ENCODE data around the gene ZSWIM2. TPM values are rescaled to one million over a fixed set of nuclear protein-coding genes. Genes with fewer than 3 reads are reported as not detected.

Gene ZSWIM2
- total and polyA plus RNA-seq, 2 experiments from 2014 or later = not detected

- no peak overlapping the region for H3K27ac Mint-ChIP-seq
- H3K4me3 Mint-ChIP-seq = no peak overlapping the region
- Histone ChIP-seq H3K36me3 (ENCODE audit: insufficient read depth) (no peaks in the 10 kb centered on the region), H3F3A (replicated peaks; ENCODE audit: low read depth) (no peaks in the 10 kb centered on the region), H3K4me2 (no peak overlapping the region), H3K27me3 (ENCODE audit: insufficient read depth) (no peaks in the 10 kb centered on the region), H3K79me2 (replicated peaks; ENCODE audit: insufficient read depth) (no peaks in the 10 kb centered on the region), H3K4me3 (no peak overlapping the region), H3K4me1 (ENCODE audit: insufficient read depth) (no peaks in the 10 kb centered on the region), H4K20me1 (replicated peaks; ENCODE audit: insufficient read depth) (no peaks in the 10 kb centered on the region), H3K27ac (ENCODE audit: low read depth) (no peak overlapping the region), H3K9me2 (ENCODE audit: insufficient read depth) (no peaks in the 10 kb centered on the region), H2AFZ (peak overlapping the region; percentile 81)
- TF ChIP-seq REST (IDR thresholded peaks at IDR 0.05; ENCODE audit: unreplicated experiment) (no peak), POLR2AphosphoS5 (IDR thresholded peaks at IDR 0.05; ENCODE audit: low read depth) (no peak), ZNF331 (CRISPR knock-in tag; IDR thresholded peaks at IDR 0.05; ENCODE audit: low read depth) (no peak), JUNB (IDR thresholded peaks at IDR 0.05; ENCODE audit: unreplicated experiment) (no peak), ZNF114 (CRISPR knock-in tag; IDR thresholded peaks at IDR 0.05) (no peak), ZNF462 (CRISPR knock-in tag; IDR thresholded peaks at IDR 0.05) (no peak), STAT1 (IDR thresholded peaks at IDR 0.05; ENCODE audit: unreplicated experiment) (no peak), CREB1 (CRISPR knock-in tag; IDR thresholded peaks at IDR 0.05; ENCODE audit: low read depth) (no peak), EZH2phosphoT487 (IDR thresholded peaks at IDR 0.05; ENCODE audit: unreplicated experiment) (no peak), EZH2 (IDR thresholded peaks at IDR 0.05; ENCODE audit: low read depth, unreplicated experiment) (no peak), ETS1 (IDR thresholded peaks at IDR 0.05) (no peak), NANOG (IDR thresholded peaks at IDR 0.05; ENCODE audit: borderline replicate concordance) (no peak), CTCF (conservative IDR thresholded peaks at IDR 0.05; ENCODE audit: low read depth in 2 of 2) (no peak)
- H3K9me3 Mint-ChIP-seq = peaks cover 8% of the 10 kb centered on the region; the same call in 2 of the 3 replicates
- no peaks in the 10 kb centered on the region for H3K4me1 Mint-ChIP-seq
- H3K27me3 Mint-ChIP-seq (ENCODE audit: insufficient read depth, low read depth, poor library complexity) = peaks cover 6% of the 10 kb centered on the region
- no peaks in the 10 kb centered on the region; the same call in 2 of the 3 replicates for H3K36me3 Mint-ChIP-seq (ENCODE audit: low read depth)
- DNase-seq (ENCODE audit: low spot score) (no peak), ATAC-seq (no peak)
These were observed 45.5 kb upstream of the ZSWIM2 start for GRCh38 chr2:186894478-186894877.
